Activated T-cell treated with anti-CD3 and anti-CD28 coated beads for 24 hours (primary cell): ENCODE data around the gene ORAI2.
A peak's percentile ranks its signal among the peaks of the same experiment; 100 is the strongest.
"Not testable (repeated sequence)": the region's sequence is repeated elsewhere in the genome, so short reads cannot be mapped to it uniquely, and the experiment has no call there.

Experiments used
- DNase-seq: peaks from one replicate; pipeline ENCODE4 v3.0.0-alpha.2; 2020; ENCODE audit warnings: low read depth

ORAI2 gene

DNA sequence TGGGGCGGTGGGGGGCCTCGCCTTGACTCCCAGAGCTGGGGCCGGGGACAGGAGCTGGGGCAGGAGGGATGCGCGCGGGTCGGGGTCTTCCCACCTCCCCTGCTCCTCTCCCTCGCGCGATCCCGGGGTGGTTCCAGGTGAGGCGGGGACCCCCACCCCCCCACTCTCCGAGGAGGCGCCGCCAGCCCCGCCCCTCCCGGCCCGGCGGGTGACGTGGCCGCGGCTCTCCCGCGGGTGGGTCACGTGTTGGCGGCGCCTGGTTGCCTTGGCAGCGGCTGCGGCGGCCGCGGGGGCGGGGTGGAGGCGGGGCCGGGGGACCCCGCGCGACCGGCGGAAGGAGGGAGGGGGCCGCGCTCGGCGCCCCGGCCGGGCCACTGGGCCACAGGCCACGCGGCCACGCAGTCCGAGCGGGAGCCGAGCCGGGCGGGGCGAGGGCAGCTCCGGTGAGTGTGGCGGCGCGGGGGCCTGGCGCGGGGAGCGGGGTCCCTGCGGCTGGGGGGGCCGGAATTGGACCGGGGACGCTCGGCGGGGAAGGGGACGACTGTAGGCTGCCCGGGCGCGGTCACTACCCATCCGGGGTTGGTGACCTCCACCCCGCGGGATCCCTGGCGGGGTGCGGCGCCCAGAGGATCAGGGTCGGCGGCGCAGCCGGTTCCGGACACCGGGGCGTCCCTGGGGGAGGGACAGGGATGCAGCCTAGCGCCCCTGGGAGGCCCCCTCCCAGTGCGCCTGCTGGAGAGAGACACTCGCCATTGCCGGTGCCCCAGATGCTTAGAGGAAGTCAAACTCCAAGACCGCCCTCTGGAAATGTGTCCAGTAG is at the start of gene ORAI2:
ORAI2 (plus strand) TSS at position 357 of the 820 bp plus-strand sequence. CDS start 5,382 bp downstream, outside the sequence.
- DNase-seq, result peak; percentile 81

DNA sequence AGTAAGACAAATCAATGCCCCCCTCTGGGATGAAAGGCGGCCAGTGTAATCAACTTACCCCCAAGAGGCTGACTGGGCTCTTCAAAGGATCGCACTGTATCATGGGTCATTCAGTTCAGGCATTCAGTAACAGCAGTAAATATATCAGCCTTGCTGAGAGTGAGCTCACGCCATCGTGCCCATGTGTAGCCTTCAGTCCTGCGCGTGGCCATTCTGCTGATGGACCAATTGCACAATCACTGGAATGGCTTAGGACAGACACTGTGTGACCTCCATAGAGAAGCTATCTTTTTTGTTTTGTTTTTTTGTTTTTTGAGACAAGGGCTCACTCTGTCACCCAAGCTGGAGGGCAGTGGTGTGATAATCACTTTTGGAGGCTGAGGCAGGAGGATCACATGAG is 46.3 kb upstream of the ORAI2 start:
- no peak for DNase-seq

DNA sequence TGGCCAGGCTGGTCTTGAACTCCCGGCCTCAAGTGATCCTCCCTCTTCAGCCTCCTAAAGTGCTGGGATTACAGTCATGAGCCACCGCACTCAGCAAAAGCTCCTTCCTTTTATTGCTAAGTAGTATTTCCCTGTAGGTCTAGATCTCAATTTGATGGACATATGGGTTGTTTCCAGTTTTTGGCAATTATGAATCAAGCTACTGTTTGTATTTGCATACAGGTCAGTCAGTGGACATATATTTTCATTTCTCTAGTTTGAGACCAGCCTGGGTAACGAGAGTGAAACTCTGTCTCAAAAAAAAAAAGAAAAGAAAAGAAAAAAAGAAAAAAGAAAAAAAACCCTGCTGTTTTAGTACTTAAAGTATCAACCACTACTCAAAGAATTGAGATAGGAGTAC is 43.6 kb upstream of the ORAI2 start:
- DNase-seq, result no peak

DNA sequence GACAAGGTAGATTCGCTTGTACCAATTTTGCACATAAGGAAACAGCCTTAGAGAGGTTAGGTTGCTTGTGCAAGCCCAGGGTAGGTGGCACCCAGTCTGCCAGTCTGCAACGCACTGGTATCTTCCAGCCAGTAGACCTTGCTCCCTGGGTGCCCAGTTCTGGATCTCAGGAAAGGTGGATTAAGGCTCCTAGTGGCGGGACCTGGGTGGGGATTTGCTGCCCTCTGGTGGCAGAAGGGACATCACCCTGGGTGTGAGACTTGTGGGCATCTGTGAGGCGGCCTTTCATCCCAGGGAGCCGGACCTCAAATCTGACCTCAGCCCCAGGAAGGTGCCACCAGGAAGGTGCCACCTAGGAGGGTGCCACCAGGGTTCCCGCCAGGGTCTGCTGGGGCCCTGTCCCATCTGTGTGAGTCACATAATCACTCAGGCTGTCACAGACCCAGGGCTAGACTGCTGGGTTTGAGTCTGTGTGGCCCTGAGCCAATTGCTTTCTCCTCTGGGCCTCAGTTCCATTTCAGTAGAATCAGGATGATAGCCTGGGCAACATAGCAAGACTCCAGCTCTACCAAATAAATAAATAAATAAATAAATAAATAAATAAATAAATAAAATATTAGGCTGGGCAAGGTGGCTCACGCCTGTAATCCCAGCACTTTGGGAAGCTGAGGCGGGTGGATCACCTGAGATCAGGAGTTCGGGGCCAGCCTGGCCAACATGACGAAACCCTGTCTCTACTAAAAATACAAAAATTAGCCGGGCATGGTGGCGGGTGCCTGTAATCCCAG is 42.5 kb upstream of the ORAI2 start:
- DNase-seq, result peak; percentile 51

DNA sequence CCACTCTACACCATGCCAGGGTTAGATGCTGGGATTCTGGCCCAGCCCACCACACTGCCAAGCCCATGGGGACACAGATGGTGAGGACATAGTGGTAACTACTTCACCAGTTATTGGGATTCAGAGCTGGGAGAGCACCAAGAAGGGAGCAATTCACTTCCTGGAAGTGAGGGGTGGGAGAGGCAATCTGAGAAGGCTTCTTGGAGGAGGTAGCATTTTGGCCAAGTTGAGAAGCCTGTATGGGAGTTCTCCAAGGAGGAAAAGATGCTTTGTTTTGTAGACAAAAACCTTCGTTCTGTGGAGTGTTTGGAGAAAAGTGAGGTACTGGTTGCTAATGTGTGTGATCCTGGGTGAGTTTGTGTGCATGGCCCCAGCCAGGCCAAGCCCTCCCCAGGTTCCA is 41.0 kb upstream of the ORAI2 start:
- no peak for DNase-seq

DNA sequence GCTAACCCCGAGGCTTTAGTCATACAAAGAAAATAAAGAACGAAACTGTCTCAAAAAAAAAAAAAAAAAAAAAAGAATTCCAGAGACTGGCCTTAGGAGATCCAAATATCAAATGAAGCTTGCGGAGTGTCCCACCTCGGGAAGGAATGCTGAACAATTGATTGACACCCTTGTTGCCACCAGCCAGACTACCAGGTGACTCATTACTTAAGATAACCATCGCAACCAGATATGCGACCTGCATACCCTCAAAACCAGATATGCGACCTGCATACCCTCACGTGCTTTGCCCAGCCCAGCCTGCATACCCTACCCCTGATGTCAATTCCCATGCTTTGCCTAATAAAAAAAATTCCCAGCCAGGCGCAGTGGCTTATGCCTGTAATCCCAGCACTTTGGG is 39.9 kb upstream of the ORAI2 start:
- no peak for DNase-seq

DNA sequence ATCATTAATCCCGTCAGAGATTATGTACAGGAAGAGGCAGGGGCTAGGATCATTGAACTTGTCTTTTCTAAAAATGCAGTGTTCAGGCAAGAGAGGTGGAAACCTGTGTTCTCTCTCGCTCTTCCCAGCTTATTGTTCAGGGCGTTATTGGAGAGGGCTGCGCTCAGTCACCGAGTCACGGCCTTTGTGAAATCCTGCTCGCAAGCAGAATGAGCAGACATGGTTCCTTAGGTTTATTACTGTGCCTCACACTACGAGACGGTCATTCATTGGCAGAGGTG is 37.8 kb upstream of the ORAI2 start:
- no peak for DNase-seq

DNA sequence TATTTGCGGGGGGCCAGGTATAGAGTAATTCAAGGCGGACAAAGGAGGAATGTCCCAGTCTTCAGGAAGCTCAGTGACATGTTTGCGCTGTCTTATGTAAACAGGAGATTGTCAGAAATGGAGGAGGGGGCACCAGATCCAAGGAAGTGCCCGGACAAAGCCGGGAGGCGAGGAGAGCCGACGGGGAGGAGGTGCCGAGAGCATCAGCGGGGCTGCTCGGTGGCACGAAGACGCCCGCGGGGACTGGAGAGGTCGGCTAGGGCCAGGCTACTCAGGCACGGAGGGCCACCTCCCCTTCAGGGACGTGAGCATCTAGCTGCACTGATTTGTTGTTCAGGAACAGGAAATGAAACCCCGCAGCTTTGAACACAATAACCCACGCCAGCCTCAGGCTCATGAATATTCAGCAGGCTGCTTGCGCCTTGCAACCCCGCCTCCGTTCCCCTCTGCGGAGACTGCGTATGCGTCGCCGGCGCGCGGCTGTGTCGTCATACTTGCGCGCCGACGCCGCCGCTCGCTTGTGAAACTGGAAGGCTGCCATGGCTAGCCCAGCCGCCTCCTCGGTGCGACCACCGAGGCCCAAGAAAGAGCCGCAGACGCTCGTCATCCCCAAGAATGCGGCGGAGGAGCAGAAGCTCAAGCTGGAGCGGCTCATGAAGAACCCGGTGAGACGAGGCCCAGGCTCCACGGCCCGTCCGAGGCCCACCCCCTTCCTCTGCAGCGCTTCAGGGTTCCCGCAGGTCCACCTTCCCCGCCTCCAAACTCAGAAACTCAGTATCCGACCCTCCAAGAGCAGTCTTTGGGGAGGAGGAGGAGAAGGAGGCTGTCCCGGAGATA is 37.3 kb upstream of the ORAI2 start, which contains the start of gene PRKRIP1:
PRKRIP1 (plus strand) TSS at position 491 of the 837 bp plus-strand sequence; CDS start at position 540, 49 bp downstream.
- DNase-seq, result peak; percentile 75

DNA sequence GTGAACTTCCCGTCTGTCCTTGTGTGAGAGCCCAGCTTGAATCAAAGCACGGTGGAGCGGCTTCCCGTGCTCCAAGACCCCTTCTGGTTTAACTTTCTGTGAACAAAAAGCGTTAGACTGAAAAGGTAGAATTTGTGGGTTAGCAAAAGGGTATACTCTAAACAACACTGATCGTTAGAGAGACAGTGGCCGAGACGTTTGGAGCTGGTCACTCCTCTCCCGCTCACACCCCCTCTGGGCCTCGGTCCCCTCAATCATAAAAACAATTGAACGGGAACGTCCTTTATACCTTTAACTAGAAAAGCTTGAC is 36.7 kb upstream of the ORAI2 start:
- DNase-seq, result no peak

DNA sequence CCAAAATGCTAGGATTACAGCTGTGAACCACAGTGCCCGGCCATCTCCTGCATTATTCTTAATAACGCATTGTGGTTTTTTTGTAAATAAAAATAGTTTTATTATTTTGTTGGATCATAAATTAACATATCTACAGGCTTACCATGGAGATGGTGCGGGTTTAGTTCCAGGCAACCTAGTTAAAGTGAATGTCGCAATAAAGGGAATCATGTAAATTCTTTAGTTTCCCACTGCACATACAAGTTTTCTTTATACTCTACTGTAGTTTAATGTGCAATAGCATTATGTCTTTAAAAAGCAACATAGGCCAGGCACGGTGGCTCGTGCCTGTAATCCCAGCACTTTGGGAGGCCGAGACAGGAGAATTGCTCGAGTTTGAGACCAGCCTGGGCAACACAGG is 34.8 kb upstream of the ORAI2 start:
- no peak for DNase-seq

DNA sequence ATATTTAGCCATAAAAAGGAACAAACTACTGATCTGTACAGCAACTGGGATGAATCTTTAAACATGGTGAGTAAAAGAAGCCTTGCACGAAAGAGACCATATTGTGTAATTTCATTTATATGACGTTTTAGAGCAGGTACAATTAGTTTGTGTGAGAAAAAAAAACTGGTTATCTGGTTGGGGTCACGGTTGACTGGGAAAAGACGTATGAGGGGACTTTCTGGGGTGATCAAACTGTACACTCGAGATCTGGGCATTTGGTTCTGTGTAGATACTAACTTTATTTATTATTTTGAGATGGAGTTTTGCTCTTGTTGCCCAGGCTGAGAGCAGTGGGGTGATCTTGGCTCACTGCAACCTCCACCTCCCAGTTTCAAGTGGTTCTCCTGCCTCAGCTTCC is 33.0 kb upstream of the ORAI2 start:
- no peak for DNase-seq

DNA sequence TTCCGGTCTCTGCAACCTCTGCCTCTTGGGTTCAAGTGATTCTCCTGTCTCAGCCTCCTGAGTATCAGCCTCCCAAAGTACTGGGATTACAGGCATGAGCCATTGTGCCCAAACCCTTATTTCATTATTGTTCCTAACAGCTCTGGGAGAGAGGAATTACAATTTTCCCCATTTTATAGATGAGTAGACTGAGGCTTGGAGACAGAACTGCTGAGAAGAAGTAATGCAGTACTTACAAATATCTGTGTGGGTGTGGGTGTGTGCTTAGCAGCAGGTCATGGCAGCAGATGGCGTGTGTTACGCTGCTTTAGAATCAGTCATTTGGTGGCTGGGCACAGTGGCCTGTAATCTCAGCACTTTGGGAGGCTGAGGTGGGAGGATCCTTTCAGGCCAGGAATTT is 29.8 kb upstream of the ORAI2 start:
- no peak for DNase-seq

DNA sequence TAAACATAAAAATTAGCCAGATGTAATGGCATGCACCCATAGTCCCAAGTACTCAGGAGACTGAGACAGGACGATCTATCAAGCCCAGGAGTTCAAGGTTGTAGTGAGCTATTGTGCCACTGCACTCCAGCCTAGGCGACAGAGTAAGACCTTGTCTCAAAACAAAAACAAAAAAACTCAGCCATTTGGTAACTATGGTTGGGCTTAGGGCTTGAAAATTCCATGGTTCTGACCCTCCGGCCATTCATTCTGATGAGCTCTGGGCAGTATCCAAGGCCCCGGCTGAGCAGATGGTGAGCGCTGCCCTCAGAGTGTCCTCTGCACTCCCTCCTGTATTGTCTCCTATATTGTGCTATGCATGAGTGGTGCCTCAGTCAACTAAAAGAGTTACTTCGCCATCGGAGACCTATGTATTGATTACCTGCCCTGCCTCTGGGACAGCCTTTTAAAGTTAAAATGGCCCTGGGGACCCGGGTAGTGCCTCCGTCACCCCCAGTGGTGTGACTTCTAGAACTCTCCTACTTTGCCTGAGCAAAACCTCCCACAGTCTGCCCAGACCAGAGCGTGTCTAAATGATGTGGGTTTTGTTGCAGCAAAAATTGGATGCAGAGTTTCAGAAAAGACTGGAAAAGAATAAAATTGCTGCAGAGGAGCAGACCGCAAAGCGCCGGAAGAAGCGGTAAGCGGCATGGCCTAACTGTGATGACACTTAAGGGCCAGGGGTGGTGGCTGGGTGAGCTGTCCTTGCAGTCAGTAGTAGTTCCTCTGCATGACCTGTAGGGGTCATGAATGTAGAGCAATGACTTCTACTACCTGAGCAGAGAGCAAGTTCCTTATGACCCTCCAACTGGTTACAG is 29.1 kb upstream of the ORAI2 start:
- DNase-seq, result peak; percentile 20

DNA sequence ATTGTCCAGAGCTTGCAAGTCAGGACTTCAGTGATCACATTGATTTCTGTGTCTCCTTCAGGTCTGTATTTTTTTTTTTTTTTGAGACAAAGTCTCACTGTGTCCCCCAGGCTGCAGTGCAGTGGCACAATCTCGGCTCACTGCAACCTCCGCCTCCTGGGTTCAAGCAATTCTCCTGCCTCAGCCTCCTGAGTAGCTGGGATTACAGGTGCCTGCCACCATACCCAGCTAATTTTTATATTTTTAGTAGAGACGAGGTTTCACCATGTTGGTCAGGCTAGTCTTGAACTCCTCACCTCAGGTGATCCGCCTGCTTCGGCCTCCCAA is 28.6 kb upstream of the ORAI2 start:
- DNase-seq, result not testable (repeated sequence)

DNA sequence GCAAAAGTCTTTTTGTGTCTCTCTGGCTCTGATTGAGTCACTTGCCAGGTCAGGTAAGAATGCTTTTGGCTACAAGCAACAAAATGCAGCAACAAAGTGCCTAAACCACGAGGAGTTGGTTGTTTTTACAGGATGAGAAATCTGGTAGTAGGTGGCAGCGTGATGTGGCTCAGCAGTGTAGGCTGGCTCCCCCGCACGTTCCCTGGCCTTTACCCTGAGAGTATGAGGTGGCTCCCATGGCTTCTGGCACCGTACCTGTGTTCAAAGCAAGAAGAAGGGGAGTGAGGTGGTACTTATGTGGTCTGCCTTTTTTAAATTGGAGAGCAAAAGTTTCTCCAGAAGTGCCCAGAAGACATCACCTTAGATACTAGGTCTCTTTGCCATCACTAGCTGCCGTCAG is 25.5 kb upstream of the ORAI2 start:
- no peak for DNase-seq

DNA sequence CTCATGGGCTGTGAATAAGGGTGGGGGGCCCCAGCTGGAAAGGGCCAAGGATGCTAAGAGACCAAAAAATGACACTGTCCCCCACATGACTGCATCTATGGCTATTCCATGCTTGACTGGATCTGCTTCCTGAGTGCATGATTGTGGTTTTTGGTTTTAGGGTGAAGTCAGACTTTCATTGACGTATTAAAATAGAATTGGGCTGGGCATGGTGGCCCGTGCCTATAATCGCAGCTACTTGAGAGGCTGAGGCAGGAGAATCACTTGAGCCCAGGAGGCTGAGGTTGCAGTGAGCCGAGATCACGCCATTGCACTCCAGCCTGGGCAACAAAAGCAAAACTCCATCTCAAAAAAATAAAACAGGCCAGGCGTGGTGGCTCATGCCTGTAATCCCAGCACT is 24.8 kb upstream of the ORAI2 start:
- not testable (repeated sequence) for DNase-seq

DNA sequence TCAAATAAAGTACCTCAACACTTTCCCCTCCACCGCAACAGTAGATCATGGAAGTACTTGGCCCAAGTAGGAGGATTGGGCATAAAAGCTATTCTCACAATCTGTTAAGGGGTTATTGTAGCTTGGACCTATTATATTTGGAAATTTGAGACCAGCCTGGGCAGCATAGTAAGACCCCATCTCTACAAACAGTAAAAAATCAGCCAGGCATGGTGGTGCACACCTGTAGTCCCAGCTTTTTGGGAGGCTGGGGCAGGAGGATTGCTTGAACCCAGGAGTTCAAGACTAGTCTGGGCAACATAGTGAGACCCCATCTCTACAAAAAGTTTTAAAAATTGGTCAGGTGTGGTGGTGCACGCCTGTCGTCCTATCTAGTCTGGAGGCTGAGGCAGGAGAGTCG is 24.0 kb upstream of the ORAI2 start:
- DNase-seq, result no peak

DNA sequence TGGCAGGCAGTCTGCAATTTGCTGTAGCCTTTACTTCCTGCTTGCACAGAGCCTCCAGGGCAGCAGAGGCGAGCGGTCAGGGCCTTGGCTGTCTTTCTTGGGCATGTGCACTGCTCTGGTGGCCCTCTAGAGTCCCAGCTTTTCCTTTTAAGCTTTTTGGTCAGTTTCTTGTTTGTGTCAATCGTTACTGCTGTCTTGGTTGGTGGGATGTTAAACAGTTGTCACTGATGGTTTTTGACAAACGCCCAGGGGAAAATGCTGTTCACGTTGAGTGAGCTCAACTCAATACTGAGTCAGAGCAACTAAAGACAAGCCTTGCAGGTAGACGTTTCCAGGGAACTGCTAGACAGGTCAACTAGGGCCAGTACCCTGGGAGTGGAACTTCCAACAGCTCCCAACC is 23.3 kb upstream of the ORAI2 start:
- no peak for DNase-seq

DNA sequence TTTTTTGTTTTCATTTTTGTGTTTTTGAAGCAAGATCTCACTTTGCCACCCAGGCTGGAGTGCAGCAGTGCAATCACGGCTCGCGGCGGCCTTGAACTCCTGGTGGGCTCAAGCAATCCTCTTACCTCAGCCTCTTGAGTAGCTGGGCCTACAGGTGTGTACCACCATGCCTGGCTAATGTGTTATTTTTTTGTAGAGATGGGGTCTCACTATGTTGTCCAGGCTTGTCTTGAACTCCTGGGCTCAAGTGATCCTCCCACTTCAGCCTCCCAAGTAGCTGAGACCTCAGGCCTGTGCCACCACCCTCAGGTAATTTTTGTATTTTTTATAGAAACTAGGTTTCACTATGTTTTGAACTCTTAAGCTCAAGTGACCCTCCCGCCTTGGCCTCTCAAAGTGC is 22.5 kb upstream of the ORAI2 start:
- DNase-seq, result no peak

DNA sequence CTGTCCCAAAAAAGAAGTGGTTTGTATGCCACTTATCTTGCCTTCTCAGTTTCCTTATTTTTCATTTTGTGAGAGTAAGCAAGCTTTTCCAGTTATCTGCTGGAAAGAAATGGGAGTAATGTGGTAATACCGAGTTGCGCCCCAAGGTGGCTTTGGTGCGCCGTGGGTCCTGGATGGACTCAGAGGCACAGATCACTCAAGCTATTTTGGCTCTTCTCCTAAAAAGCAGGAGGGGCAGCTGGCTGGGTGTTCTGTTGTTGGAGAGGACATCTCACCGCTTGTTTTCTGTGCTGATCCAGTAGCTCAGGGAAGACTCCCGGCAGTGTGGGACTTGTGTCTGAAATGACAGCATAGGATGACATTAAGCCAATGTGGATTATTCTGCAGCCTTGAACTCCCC is 20.8 kb upstream of the ORAI2 start:
- no peak for DNase-seq

DNA sequence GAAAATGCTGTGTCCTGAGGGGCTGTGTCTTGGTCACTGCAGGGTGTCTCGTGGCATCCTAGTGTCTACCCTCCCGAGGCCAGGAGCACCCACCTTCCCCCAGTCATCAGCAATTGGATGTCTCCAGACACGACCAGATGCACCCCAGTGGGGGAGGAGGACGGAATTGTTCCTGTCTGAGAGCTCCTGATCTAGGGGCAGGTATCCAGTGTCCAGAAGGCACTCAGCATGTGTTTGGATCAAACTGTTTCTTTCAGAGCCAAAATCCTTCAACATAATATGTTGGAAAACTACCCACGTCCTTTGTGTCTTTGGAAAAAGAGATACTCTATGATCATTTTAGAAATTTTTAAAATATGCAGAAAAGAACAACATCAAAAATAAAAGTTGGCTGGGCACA is 20.3 kb upstream of the ORAI2 start:
- no peak for DNase-seq

DNA sequence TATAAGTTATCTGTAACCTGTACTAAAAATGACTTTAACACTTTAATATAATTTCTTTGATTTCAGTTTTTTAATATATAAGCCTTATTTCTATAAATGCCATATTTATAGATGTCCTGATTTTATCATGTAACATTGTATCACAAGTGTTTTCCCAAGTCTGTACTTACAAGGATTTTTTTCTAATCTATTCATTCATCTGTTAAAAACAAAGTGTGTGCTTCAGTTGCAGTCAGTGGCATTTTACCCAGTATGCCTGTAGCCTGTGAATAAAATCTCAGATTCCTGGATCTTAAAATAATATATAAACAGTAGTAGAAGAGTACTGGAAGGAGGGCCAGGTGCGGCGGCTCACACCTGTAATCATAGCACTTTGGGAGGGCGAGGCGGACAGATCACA is 19.8 kb upstream of the ORAI2 start:
- no peak for DNase-seq
